K562 (cell line): ENCODE measurements around the gene KCNC4. TPM values are rescaled to one million over a fixed set of nuclear protein-coding genes. Genes with fewer than 3 reads are reported as not detected.
A peak's percentile ranks its signal among the peaks of the same experiment; 100 is the strongest.

Experiments used
- HMGN3 ChIP-seq: IDR thresholded peaks from 2 replicates; pipeline ENCODE4 v1.6.1; 2011; ENCODE audit warnings: borderline replicate concordance, low read depth, mild to moderate bottlenecking, mixed read lengths, low read length; ENCODE audit not compliant: insufficient read length; ENCODE audit errors: extremely low read depth
- KLF16 ChIP-seq: IDR thresholded peaks from 2 replicates; pipeline ENCODE4 v1.6.1; 2016; ENCODE audit warnings: antibody characterized with exemption
- NELFE ChIP-seq: IDR thresholded peaks from 2 replicates; pipeline ENCODE4 v1.6.1; 2011; ENCODE audit warnings: mild to moderate bottlenecking; ENCODE audit not compliant: insufficient read depth, insufficient read length
- NR2C2 ChIP-seq, 2 experiments: fragments of 200-800 bp in 1 of 2; sonication (Bioruptor generic) in 1 of 2; sonication (generic) in 1 of 2; formaldehyde crosslinking in 1 of 2; IDR thresholded peaks; 2 replicates each; pipeline versions ENCODE4 v1.6.1 to v1.8.0; 2016 to 2022; ENCODE audit warnings: mild to moderate bottlenecking in 1 of 2, missing compliant biosample characterization in 1 of 2, missing genetic modification characterization in 1 of 2, missing genetic modification reagents in 1 of 2
- OTX1 ChIP-seq: fragments of 450-650 bp; formaldehyde crosslinking; IDR thresholded peaks from 2 replicates; pipeline ENCODE4 v1.4.0; 2022; ENCODE audit warnings: mild to moderate bottlenecking
- SMAD1 ChIP-seq: fragments of 150-350 bp; IDR thresholded peaks from 2 replicates; pipeline ENCODE4 v1.6.1; 2014; ENCODE audit warnings: low read length, low read depth; ENCODE audit not compliant: partially characterized antibody
- TRIM24 ChIP-seq, 2 experiments: fragments of 450-650 bp; IDR thresholded peaks; 2 replicates each; pipeline ENCODE4 v1.6.1; 2016
- polyA plus RNA-seq, 8 experiments: library from polyadenylated mRNA; depleted of rRNA in 4 of 8; stranded (reverse) in 5 of 8; unstranded in 3 of 8; fragments of >200 nt; fragmentation: Nextera tagmentation in 2 of 8; fragmentation: Illumina TruSeq in 1 of 8; extraction: Ambion mirVana in 2 of 8; extraction: Trizol in 1 of 8; gene quantifications; 2 replicates each; pipeline versions ENCODE4 v1.2.1 to v1.2.3, GENCODE V29; 2011 to 2014; ENCODE audit warnings: inconsistent platforms in 1 of 8, missing spikeins in 1 of 8
- total RNA-seq, 7 experiments: library from RNA; depleted of rRNA in 6 of 7; stranded (reverse); fragments of >200 nt in 6 of 7; fragmentation: Illumina TruSeq in 2 of 7; extraction: Trizol in 2 of 7; gene quantifications; 2 replicates each; pipeline versions ENCODE4 v1.2.1 to v1.2.3, GENCODE V29; 2011 to 2021; ENCODE audit warnings: low replicate concordance in 1 of 7
- TF ChIP-seq, protein P1 (sequence below): sonication (generic); formaldehyde crosslinking; IDR thresholded peaks from 2 replicates; pipeline ENCODE4 v1.8.0; 2023; ENCODE audit warnings: missing genetic modification reagents, mild to moderate bottlenecking, borderline replicate concordance
- TF ChIP-seq, protein P2 (sequence below), 2 experiments: fragments of 450-650 bp; conservative IDR thresholded peaks; 2 replicates each; pipeline ENCODE4 v1.6.1; 2017; ENCODE audit warnings: mild to moderate bottlenecking in 2 of 2, moderate library complexity in 2 of 2
- TF ChIP-seq, protein P3 (sequence below): sonication (generic); formaldehyde crosslinking; IDR thresholded peaks from 2 replicates; pipeline ENCODE4 v1.8.0; 2022; ENCODE audit warnings: missing genetic modification reagents, mild to moderate bottlenecking, borderline replicate concordance
- TF ChIP-seq, protein P4 (sequence below): fragments of 450-650 bp; IDR thresholded peaks from 2 replicates; pipeline ENCODE4 v1.6.1; 2017; ENCODE audit warnings: mild to moderate bottlenecking, moderate library complexity

Gene KCNC4
- total and polyA plus RNA-seq, 9 of the 15 experiments (the other 6 are each of a cell fraction or from before 2014, with no cell fraction given), result 0.07 to 1.8 (median 0.73) TPM

DNA sequence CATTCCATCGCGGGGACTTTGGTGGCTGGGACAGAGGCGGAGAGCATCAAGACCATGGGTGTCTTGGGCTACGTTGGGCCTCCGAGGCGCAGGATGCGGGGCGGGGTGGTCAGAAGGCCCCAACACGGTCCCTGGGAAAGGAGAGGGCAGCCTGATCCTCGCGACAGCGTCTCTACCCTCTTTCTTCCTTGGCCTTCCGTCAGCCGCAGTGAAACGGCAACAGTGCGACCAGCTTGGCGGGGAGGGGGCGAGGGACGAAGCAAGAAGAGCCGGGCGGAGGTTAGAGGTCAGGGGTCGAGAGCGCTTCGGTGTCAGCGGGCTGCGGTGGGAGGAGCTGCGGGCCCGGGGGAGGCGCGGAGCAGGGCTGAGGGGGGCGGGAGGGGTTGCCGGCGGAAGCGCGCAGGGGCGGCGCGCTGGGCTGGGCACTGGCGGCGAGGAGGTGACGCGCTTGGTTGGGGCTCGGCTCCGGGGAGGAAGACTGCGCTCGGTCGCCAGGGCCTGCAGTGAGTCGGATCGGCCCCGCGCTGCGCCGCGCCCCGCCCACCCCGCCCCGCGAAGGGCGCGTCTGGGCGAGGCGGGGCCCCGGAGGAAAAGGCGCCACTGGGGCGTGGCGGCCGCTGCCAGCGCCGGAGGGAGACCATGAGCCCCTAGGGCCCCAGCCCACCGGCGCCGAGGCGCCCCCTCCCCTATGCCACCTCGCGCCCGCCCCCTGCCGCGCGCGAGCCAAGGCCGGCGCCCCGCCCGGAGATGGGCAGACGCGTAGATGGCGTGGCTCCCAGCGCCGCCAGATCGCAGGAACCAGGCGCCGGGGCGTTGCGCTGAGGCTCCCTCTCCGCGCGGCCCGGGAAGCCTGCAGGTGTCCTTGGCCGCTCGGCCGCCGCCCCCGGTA is at the start of gene KCNC4 (continued):
- TF ChIP-seq, protein P1, sequence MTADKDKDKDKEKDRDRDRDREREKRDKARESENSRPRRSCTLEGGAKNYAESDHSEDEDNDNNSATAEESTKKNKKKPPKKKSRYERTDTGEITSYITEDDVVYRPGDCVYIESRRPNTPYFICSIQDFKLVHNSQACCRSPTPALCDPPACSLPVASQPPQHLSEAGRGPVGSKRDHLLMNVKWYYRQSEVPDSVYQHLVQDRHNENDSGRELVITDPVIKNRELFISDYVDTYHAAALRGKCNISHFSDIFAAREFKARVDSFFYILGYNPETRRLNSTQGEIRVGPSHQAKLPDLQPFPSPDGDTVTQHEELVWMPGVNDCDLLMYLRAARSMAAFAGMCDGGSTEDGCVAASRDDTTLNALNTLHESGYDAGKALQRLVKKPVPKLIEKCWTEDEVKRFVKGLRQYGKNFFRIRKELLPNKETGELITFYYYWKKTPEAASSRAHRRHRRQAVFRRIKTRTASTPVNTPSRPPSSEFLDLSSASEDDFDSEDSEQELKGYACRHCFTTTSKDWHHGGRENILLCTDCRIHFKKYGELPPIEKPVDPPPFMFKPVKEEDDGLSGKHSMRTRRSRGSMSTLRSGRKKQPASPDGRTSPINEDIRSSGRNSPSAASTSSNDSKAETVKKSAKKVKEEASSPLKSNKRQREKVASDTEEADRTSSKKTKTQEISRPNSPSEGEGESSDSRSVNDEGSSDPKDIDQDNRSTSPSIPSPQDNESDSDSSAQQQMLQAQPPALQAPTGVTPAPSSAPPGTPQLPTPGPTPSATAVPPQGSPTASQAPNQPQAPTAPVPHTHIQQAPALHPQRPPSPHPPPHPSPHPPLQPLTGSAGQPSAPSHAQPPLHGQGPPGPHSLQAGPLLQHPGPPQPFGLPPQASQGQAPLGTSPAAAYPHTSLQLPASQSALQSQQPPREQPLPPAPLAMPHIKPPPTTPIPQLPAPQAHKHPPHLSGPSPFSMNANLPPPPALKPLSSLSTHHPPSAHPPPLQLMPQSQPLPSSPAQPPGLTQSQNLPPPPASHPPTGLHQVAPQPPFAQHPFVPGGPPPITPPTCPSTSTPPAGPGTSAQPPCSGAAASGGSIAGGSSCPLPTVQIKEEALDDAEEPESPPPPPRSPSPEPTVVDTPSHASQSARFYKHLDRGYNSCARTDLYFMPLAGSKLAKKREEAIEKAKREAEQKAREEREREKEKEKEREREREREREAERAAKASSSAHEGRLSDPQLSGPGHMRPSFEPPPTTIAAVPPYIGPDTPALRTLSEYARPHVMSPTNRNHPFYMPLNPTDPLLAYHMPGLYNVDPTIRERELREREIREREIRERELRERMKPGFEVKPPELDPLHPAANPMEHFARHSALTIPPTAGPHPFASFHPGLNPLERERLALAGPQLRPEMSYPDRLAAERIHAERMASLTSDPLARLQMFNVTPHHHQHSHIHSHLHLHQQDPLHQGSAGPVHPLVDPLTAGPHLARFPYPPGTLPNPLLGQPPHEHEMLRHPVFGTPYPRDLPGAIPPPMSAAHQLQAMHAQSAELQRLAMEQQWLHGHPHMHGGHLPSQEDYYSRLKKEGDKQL, result no peak
- TF ChIP-seq NELFE, result no peak
- no peak for TF ChIP-seq TRIM24 (IDR thresholded peaks at IDR 0.05)
- peak; percentile 92 for TF ChIP-seq NR2C2 (CRISPR knock-in tag; IDR thresholded peaks at IDR 0.05)
- peak; percentile 99 for TF ChIP-seq NR2C2 (tag; IDR thresholded peaks at IDR 0.05)
- TF ChIP-seq KLF16, result no peak
- no peak for TF ChIP-seq OTX1 (CRISPR knock-in tag)
- TF ChIP-seq, protein P2, sequence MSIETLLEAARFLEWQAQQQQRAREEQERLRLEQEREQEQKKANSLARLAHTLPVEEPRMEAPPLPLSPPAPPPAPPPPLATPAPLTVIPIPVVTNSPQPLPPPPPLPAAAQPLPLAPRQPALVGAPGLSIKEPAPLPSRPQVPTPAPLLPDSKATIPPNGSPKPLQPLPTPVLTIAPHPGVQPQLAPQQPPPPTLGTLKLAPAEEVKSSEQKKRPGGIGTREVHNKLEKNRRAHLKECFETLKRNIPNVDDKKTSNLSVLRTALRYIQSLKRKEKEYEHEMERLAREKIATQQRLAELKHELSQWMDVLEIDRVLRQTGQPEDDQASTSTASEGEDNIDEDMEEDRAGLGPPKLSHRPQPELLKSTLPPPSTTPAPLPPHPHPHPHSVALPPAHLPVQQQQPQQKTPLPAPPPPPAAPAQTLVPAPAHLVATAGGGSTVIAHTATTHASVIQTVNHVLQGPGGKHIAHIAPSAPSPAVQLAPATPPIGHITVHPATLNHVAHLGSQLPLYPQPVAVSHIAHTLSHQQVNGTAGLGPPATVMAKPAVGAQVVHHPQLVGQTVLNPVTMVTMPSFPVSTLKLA (conservative IDR thresholded peaks at IDR 0.05), result 0 out of 4 replicates have a peak, but pooled peaks of 1 of the 2 experiments have one; percentile 33
- TF ChIP-seq SMAD1, result no peak
- peak; percentile 31 for TF ChIP-seq HMGN3
- TF ChIP-seq, protein P3, sequence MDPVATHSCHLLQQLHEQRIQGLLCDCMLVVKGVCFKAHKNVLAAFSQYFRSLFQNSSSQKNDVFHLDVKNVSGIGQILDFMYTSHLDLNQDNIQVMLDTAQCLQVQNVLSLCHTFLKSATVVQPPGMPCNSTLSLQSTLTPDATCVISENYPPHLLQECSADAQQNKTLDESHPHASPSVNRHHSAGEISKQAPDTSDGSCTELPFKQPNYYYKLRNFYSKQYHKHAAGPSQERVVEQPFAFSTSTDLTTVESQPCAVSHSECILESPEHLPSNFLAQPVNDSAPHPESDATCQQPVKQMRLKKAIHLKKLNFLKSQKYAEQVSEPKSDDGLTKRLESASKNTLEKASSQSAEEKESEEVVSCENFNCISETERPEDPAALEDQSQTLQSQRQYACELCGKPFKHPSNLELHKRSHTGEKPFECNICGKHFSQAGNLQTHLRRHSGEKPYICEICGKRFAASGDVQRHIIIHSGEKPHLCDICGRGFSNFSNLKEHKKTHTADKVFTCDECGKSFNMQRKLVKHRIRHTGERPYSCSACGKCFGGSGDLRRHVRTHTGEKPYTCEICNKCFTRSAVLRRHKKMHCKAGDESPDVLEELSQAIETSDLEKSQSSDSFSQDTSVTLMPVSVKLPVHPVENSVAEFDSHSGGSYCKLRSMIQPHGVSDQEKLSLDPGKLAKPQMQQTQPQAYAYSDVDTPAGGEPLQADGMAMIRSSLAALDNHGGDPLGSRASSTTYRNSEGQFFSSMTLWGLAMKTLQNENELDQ (CRISPR knock-in tag), result no peak
- TF ChIP-seq, protein P4, sequence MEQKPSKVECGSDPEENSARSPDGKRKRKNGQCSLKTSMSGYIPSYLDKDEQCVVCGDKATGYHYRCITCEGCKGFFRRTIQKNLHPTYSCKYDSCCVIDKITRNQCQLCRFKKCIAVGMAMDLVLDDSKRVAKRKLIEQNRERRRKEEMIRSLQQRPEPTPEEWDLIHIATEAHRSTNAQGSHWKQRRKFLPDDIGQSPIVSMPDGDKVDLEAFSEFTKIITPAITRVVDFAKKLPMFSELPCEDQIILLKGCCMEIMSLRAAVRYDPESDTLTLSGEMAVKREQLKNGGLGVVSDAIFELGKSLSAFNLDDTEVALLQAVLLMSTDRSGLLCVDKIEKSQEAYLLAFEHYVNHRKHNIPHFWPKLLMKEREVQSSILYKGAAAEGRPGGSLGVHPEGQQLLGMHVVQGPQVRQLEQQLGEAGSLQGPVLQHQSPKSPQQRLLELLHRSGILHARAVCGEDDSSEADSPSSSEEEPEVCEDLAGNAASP, result no peak
